GM21619 (cell line): Measurements from ENCODE around the gene COQ8A.

Experiments used
- ATAC-seq: cut with Tn5 transposase; IDR thresholded peaks from one replicate; pipeline ENCODE4 v1.9.1; 2021; ENCODE audit not compliant: unreplicated experiment

COQ8A gene

GRCh38 chr1:227002531-227003049, 62.5 kb downstream of the COQ8A start:
- no peak for ATAC-seq

- no peak for ATAC-seq
Observed at GRCh38 chr1:227003165-227003564, 63.1 kb downstream of the COQ8A start.

- no peak for ATAC-seq
Observed at GRCh38 chr1:227004796-227005195, 64.7 kb downstream of the COQ8A start.

DNA sequence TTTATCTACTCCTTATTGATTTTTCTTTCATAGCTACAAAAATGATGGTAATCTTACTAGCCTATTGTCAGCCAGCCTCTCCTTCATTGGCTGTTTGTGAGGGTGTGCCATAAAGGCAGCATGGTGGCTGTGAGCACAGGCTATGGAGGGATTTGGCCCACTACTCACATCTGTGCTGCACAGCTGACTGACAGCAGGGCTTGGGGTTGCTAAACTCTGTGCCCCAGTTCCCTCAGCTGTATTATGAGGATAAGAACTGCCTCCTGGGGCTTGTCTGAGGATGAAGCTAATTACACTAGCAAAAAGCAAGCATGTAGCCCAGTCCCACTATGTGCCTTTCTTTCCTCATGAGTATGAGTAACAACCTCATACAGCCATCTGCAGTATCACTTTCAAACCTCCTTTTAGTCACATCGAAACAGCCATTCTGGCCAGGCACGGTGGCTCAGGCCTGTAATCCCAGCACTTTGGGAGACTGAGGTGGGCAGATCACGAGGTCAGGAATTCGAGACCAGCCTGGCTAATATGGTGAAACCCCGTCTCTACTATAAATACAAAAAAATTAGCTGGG, 66.2 kb downstream of the COQ8A start:
- peak; percentile 81 for ATAC-seq

DNA sequence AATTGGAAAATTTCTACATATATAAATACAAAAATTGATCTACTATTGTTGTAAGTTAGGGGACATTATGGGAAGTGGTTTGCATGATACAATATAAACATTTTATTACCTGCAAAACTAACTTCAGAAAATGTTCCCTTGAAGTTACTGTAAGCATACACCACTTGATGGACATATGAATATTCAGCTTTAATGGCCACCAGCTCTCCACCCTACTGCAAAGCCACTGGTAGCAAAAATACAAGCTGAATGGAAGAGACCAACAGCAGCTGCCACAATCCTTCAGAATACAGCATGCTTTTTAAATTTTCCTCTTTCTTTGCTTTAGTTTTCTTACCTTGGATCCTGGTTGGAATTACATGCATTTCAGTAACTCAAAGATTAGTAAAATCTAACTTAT, 69.8 kb downstream of the COQ8A start:
- ATAC-seq: no peak

DNA sequence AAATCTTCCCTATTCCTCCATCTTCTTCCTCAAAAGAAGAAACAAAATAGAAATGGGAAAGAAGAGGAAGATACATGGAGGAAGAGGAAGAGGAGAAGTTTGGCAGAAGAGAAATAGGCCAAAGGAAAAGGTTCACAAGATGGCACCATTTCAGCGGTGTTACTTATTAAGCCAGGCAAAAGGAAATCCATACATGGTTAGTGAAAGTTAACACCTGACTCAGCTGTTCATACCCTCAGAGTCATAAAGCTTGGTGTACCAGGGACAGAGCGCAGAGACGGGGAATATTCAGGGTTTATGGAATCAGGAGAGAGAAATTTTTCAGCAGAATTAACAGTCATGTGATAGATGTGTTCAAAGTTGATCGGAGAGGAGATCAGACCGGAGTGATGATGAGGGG, 70.6 kb downstream of the COQ8A start:
- ATAC-seq: no peak

DNA sequence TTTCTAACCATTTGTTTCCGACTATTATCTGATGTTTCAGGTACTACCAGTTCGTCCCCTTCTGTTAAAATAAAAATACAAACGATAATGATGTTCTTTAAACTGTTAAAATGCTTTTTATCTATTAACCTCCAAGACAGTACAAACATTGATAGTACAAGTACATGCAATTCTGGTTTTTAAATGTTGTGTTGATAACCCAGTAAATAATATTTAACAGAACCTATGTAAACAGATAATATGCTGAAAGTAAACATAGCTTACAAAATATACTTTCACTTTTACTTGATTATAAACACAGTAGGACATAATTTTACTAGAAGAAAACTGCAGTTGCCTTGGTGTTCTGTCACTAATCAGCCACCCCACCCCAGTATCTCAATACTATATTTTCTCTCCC, 76.9 kb downstream of the COQ8A start:
- no peak for ATAC-seq

GRCh38 chr1:227032396-227032795, 92.3 kb downstream of the COQ8A start:
- no peak for ATAC-seq

DNA sequence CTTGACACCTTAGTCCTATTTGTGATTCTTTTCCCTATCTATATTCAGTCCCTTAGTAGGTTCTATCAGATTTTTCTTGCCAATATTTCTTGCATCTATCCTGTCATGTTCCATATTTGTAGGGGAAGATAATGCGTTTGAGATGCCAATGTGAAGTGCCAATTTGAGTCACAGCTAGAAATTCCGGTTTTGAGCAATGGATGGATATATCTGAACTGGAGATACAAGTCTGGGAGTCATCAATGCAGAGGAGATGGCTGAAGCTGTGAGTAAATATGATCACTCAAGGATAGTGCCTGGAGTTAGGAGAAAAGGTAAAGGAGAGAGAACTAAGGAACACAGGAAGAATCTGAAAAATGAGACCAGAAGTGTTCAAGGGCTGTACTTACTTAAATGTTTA, 93.8 kb downstream of the COQ8A start:
- ATAC-seq: no peak

GRCh38 chr1:227035316-227035715, 95.2 kb downstream of the COQ8A start:
- no peak for ATAC-seq

DNA sequence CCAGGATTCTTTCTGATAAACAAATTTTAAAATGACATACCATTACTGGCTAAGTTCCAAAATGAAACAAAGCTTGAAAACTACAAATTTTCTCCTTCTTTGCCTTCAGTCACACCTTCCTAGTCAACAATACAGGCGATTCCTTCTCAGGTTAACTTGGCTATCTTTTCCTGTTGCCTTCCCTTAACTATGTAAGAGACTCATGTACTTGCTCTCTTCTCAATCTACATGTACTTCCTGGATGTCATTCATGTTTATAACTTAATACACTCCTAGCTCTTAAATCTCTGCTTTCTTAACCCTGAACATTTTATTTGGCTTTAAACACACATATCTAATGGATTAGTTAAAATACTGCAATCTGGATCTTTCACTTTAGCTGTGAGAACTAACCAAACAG, 97.0 kb downstream of the COQ8A start:
- no peak for ATAC-seq
